Measurements from ENCODE around the gene FBXO47.
"Not testable (repeated sequence)": the region's sequence is repeated elsewhere in the genome, so short reads cannot be mapped to it uniquely, and the experiment has no call there.

FBXO47 gene

DNA sequence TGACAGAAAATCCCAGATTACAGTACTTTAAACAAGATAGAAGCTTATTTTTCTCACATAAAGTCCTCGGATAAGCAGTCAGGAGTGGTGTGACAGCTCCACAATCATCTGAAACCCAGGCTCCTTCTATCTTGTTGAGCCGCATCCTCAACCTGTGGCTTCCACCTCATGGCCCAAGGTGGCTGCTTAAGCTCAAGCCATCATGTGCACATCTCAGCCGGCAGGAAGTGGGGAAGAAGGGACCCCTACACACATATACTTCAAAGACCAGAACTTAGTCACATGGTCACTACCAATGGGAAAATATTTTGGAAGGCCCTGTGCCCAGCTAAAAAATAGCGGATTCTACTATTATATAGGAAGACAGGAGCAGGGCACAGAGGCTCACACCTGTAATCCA is 11.0 kb upstream of the FBXO47 start:
- no peak for DNase-seq

GRCh38 chr17:38976187-38976551 is 9.0 kb upstream of the FBXO47 start:
- DNase-seq: not testable (repeated sequence)

- DNase-seq: peak; percentile 22
Measured at GRCh38 chr17:38970804-38971203, 3.6 kb upstream of the FBXO47 start.

DNA sequence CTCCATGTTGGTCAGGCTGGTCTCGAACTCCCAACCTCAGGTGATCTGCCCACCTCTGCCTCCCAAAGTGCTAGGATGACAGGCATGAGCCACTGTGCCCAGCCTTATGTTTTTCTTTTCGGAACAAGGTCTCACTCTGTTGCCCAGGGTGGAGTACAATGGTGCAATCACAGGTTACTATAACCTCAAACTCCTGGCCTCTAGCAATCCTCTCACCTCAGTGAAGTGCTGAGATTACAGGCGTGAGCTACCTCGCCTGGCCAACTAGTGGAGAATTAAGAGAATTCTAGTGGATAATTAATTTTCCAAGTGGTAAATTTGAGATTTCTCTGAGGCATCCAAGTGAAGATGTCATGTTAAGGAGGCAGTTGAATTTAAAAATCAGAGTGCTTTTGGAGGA is 2.9 kb upstream of the FBXO47 start:
- peak; percentile 28 for DNase-seq

DNA sequence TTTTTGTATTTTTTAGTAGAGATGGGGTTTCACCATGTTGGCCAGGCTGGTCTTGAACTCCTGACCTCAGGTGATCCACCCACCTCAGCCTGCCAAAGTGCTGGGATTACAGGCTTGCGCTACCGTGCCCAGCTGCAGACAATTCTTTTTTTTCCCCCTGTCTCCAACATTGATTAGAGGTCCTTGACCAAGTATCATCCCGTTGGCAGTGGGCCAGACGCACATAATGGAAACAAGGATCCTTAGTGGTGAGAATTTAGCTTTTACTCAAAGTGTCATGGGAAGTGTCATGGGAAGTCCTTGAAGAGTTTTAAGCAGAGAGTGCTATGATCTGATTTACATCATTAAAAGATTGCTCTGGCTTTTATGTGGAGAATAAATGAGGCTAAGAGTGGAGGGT is 2.1 kb upstream of the FBXO47 start:
- no peak for DNase-seq

- no peak for DNase-seq
Measured at GRCh38 chr17:38961413-38961812, 5.8 kb downstream of the FBXO47 start.

DNA sequence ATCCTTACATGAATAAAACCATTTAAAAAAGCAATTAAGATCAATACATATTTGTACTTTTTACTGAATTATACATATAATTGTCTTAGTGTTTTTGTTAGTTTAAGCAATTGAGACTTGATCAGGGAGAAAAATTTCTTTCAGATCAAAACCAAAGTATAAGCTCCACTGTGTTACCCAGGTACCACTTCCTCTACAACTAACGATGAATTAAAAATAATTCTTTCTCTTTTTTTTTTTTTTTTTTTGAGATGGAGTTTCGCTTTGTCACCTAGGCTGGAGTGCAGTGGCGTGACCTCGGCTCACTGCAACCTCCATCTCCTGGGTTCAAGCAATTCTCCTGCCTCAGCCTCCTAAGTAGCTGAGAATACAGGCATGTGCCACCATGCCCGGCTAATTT is 6.8 kb downstream of the FBXO47 start:
- no peak for DNase-seq

DNA sequence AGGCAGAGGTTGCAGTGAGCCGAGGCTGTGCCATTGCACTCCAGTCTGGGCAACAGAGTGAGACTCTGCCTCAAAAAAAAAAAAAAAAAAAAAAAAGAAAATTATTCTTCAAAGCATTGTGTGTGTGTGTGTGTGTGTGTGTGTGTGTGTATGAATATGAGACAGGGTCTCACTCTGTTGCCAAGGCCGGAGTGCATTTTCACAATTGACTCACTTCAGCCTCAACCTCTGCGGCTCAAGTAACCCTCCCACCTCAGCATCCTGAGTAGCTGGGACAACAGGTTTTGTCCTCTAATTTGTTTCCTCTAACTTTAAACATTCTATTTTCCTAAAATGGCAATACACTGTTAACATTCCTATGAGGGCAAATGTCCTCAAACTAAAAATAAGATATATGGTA is 7.7 kb downstream of the FBXO47 start:
- no peak for DNase-seq

GRCh38 chr17:38958756-38959155 is 8.4 kb downstream of the FBXO47 start:
- no peak for DNase-seq

GRCh38 chr17:38958326-38958725 is 8.9 kb downstream of the FBXO47 start:
- no peak for DNase-seq

GRCh38 chr17:38953800-38954199 is 13.4 kb downstream of the FBXO47 start:
- not testable (repeated sequence) for DNase-seq

DNA sequence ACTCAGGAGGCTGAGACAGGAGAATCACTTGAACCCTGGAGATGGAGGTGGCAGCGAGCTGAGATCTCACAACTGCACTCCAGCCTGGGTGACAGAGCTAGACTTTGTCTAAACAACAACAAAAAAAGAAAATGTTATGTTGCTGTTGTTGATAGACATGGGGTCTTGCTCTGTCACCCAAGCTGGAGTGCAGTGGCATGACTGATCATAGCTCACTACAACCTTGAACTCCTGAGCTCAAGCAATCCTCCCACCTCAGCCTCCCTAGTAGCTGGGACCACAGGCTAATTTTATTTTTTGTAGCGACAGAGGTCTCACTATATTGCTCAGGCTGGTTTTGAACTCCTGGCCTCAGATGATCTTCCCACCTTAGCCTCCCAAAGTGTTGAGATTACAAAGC is 20.0 kb downstream of the FBXO47 start:
- no peak for DNase-seq

DNA sequence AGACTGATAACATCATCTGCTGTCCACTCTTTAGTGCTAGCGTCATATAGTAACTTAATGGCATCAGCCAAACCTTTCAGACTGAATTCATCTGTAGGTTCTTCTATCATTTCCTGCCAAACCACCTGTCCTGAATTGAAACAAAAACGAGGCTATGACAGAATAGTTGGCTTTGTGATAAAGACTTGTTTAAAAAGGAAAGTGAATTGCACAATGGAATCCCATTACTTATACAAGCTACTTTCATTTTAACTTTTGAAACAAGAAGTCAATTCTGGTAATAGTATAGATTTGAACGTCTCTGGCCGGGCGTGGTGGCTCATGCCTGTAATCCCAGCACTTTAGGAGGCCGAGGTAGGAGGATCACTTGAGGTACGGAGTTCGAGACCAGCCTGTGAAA is 23.6 kb downstream of the FBXO47 start:
- DNase-seq: no peak

- DNase-seq: peak; percentile 29
Measured at GRCh38 chr17:38942696-38943334, 24.4 kb downstream of the FBXO47 start.

DNA sequence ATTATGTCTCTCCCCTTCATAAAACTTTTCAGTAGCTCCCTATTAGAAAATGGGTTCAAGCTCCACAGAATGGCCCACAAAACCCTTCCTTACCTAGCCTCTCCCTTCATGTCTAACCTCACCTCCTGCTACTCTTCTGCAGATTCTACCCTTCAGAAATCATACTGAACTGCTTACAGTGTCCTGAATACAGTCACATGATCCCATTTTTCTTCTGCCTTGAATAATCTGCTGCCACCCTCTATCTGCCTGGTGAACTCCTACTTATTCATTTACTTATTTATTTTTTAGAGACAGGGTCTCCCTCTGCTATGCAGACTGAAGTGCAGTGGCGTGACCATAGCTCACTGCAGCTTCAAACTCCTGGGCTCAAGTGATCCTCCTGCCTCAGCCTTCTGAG is 26.8 kb downstream of the FBXO47 start:
- no peak for DNase-seq

GRCh38 chr17:38939987-38940386 is 27.2 kb downstream of the FBXO47 start:
- DNase-seq: no peak

DNA sequence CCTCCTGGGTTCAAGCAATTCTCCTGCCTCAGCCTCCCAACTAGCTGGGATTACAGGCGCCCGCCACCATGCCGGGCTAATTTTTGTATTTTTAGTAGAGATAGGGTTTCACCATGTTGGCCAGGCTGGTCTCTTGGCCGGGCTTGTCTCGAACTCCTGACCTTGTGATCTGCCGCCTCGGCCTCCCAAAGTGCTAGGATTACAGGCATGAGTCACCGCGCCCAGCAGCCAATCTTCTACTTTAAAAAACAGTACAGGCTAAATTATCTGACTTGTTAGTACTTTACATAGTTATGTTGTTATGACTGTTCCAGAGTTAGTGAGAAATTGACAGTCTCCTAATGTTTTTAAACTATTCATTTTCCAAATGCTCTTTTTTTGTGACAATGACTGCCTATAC is 33.2 kb downstream of the FBXO47 start:
- not testable (repeated sequence) for DNase-seq

DNA sequence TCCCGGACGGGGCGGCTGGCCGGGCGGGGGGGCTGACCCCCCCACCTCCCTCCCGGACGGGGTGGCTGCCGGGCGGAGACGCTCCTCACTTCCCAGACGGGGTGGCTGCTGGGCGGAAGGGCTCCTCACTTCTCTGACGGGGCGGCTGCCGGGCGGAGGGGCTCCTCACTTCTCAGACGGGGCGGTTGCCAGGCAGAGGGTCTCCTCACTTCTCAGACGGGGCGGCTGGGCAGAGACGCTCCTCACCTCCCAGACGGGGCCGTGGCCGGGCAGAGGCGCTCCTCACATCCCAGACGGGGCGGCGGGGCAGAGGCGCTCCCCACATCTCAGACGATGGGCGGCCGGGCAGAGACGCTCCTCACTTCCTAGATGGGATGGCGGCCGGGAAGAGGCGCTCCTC is 36.4 kb downstream of the FBXO47 start:
- not testable (repeated sequence) for DNase-seq

GRCh38 chr17:38926293-38927070 is 40.7 kb downstream of the FBXO47 start:
- DNase-seq: no peak

- no peak for DNase-seq
Measured at GRCh38 chr17:38925263-38925995, 41.8 kb downstream of the FBXO47 start, which contains the start of gene LASP1NB. TSS of gene LASP1NB (plus strand) at chr17:38925614.

GRCh38 chr17:38922538-38923297 is 44.5 kb downstream of the FBXO47 start:
- DNase-seq: peak; percentile 51

GRCh38 chr17:38921756-38922411 is 45.3 kb downstream of the FBXO47 start:
- DNase-seq: no peak
